Measurements from ENCODE around the gene TPRG1L.

GRCh38 chr1:3623441-3624199 lies 1.2 kb upstream of the TPRG1L start:
- TF ChIP-seq, protein P1, sequence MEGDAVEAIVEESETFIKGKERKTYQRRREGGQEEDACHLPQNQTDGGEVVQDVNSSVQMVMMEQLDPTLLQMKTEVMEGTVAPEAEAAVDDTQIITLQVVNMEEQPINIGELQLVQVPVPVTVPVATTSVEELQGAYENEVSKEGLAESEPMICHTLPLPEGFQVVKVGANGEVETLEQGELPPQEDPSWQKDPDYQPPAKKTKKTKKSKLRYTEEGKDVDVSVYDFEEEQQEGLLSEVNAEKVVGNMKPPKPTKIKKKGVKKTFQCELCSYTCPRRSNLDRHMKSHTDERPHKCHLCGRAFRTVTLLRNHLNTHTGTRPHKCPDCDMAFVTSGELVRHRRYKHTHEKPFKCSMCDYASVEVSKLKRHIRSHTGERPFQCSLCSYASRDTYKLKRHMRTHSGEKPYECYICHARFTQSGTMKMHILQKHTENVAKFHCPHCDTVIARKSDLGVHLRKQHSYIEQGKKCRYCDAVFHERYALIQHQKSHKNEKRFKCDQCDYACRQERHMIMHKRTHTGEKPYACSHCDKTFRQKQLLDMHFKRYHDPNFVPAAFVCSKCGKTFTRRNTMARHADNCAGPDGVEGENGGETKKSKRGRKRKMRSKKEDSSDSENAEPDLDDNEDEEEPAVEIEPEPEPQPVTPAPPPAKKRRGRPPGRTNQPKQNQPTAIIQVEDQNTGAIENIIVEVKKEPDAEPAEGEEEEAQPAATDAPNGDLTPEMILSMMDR (IDR thresholded peaks at IDR 0.05): no peak
- TF ChIP-seq POLR2A (IDR thresholded peaks at IDR 0.05): no peak

All from esophagus squamous epithelium (tissue), 4 donors.